H1 (cell line): ENCODE data around the gene MORN4. TPM values are rescaled to one million over a fixed set of nuclear protein-coding genes. Genes with fewer than 3 reads are reported as not detected.

Source experiments
- CHD7 ChIP-seq: fragments of 300-600 bp; sonication (generic); IDR thresholded peaks from 2 replicates; pipeline ENCODE4 v1.7.1; 2012; ENCODE audit warnings: low read length, moderate library complexity, mild to moderate bottlenecking, inconsistent platforms; ENCODE audit not compliant: insufficient replicate concordance
- HDAC6 ChIP-seq: IDR thresholded peaks from one replicate; pipeline ENCODE4 v1.7.1; 2012; ENCODE audit warnings: low read depth, mild to moderate bottlenecking, inconsistent platforms, low read length, moderate library complexity
- PHF8 ChIP-seq: fragments of 200-600 bp; sonication (generic); conservative IDR thresholded peaks from 2 replicates; pipeline ENCODE4 v1.7.1; 2012; ENCODE audit warnings: low read depth, mild to moderate bottlenecking, inconsistent platforms, low read length, moderate library complexity
- polyA plus RNA-seq, 7 experiments: library from polyadenylated mRNA; depleted of rRNA in 3 of 7; stranded (reverse) in 5 of 7; unstranded in 2 of 7; fragments of >200 nt in 5 of 7; fragments of 200-250 nt in 2 of 7; gene quantifications; 1 replicate in 5 of 7; 2 replicates in 1 of 7; 4 replicates in 1 of 7; pipeline versions ENCODE4 v1.2.1 to v1.2.3, GENCODE V29; 2011 to 2013; ENCODE audit warnings: missing spikeins in 2 of 7, mixed read lengths in 2 of 7
- total RNA-seq: library from RNA; stranded (reverse); fragmentation: NEBNext Ultra II Directional; extraction: Animal tissue kit (Norgen Biotek cat#: 25700); gene quantifications from 2 replicates; pipeline ENCODE4 v1.2.1, GENCODE V29; 2021

Gene MORN4
- total and polyA plus RNA-seq, 2 of the 8 experiments (the other 6 are each of a cell fraction or from before 2014, with no cell fraction given) = 13.6 to 22.0 TPM

GRCh38 chr10:97580421-97581367 is 52.6 kb downstream of the MORN4 start (continued):
- no peak for TF ChIP-seq CHD7
- no peak for TF ChIP-seq PHF8
- no peak for TF ChIP-seq HDAC6
